ENCODE measurements around the gene IGSF3. TPM values are rescaled to one million over a fixed set of nuclear protein-coding genes. Genes with fewer than 3 reads are reported as not detected.

IGSF3 gene
- total RNA-seq, 2 donors from 2014 or later, result 23.2 to 30.4 TPM

GRCh38 chr1:116557323-116557878 lies 110.1 kb downstream of the IGSF3 start:
- DNase-seq (ENCODE audit: low spot score), result no peak
- H3K9me3 ChIP-seq, result no peaks in the 10 kb centered on the region
- TF ChIP-seq CTCF (IDR thresholded peaks at IDR 0.05) (no peak), POLR2A (IDR thresholded peaks at IDR 0.05) (no peak), POLR2AphosphoS5 (IDR thresholded peaks at IDR 0.05) (no peak)
- H3K36me3 ChIP-seq, result no peaks in the 10 kb centered on the region
- H3K4me1 ChIP-seq (replicated peaks), result no peaks in the 10 kb centered on the region
- H3K27me3 ChIP-seq (replicated peaks; ENCODE audit: insufficient read depth), result no peaks in the 10 kb centered on the region
- 90% methylated on average over 4 of the region's 4 CpGs for WGBS
- intact Hi-C loops (cut with DNase I), result no loop called here
- H3K27ac ChIP-seq, result no peak overlapping the region
- H3K4me3 ChIP-seq, result no peak overlapping the region

GRCh38 chr1:116556289-116557006 lies 111.1 kb downstream of the IGSF3 start:
- intact Hi-C loops (cut with DNase I), result no loop called here
- TF ChIP-seq POLR2A (IDR thresholded peaks at IDR 0.05) (no peak), CTCF (IDR thresholded peaks at IDR 0.05) (no peak), POLR2AphosphoS5 (IDR thresholded peaks at IDR 0.05) (peak; percentile 71)
- no peaks in the 10 kb centered on the region for H3K9me3 ChIP-seq
- peak overlapping the region; percentile 35 to 55 for H3K27ac ChIP-seq
- no peaks in the 10 kb centered on the region for H3K36me3 ChIP-seq
- 43% methylated on average over 6 of the region's 6 CpGs for WGBS
- no peaks in the 10 kb centered on the region for H3K4me1 ChIP-seq (replicated peaks)
- DNase-seq (ENCODE audit: low spot score), result peak; percentile 40
- H3K4me3 ChIP-seq, result no peak overlapping the region
- H3K27me3 ChIP-seq (replicated peaks; ENCODE audit: insufficient read depth), result no peaks in the 10 kb centered on the region

- Histone ChIP-seq H3K4me1 (replicated peaks) (no peaks in the 10 kb centered on the region), H3K4me3 (no peak overlapping the region), H3K36me3 (no peaks in the 10 kb centered on the region), H3K9me3 (no peaks in the 10 kb centered on the region), H3K27ac (no peak overlapping the region), H3K27me3 (replicated peaks; ENCODE audit: insufficient read depth) (no peaks in the 10 kb centered on the region)
- 89% methylated on average over 2 of the region's 2 CpGs for WGBS
- TF ChIP-seq POLR2AphosphoS5 (IDR thresholded peaks at IDR 0.05) (no peak), CTCF (IDR thresholded peaks at IDR 0.05) (no peak), POLR2A (IDR thresholded peaks at IDR 0.05) (no peak)
- intact Hi-C loops (cut with DNase I), result no loop called here
- DNase-seq (ENCODE audit: low spot score), result no peak
These were observed 112.6 kb downstream of the IGSF3 start for GRCh38 chr1:116554924-116555323.

- H3K9me3 ChIP-seq, result no peaks in the 10 kb centered on the region
- intact Hi-C loops (cut with DNase I), result no loop called here
- 100% methylated on average over 1 of the region's 1 CpG for WGBS
- no peak for DNase-seq (ENCODE audit: low spot score)
- no peaks in the 10 kb centered on the region for H3K4me1 ChIP-seq (replicated peaks)
- TF ChIP-seq POLR2A (IDR thresholded peaks at IDR 0.05) (no peak), POLR2AphosphoS5 (IDR thresholded peaks at IDR 0.05) (no peak), CTCF (IDR thresholded peaks at IDR 0.05) (no peak)
- no peaks in the 10 kb centered on the region for H3K36me3 ChIP-seq
- H3K27me3 ChIP-seq (replicated peaks; ENCODE audit: insufficient read depth), result no peaks in the 10 kb centered on the region
- H3K27ac ChIP-seq, result no peak overlapping the region
- no peak overlapping the region for H3K4me3 ChIP-seq
These were observed 114.0 kb downstream of the IGSF3 start for GRCh38 chr1:116553386-116554115.
